HG03039 (cell line): ENCODE data around the gene FREM1.
"Not testable (repeated sequence)": the region's sequence is repeated elsewhere in the genome, so short reads cannot be mapped to it uniquely, and the experiment has no call there.

Experiments
- ATAC-seq: cut with Tn5 transposase; IDR thresholded peaks from one replicate; pipeline ENCODE4 v1.9.1; 2021; ENCODE audit warnings: mild to moderate bottlenecking, moderate library complexity; ENCODE audit not compliant: unreplicated experiment

FREM1 gene

GRCh38 chr9:14909961-14910805 lies at the start of gene FREM1:
FREM1 (minus strand) TSS chr9:14910428; CDS start chr9:14868977, 41,451 bp downstream.
- ATAC-seq: no peak

GRCh38 chr9:14958989-14959388 lies 48.8 kb upstream of the FREM1 start:
- ATAC-seq: no peak

GRCh38 chr9:14957109-14957508 lies 46.9 kb upstream of the FREM1 start:
- ATAC-seq: no peak

GRCh38 chr9:14956208-14956607 lies 46.0 kb upstream of the FREM1 start:
- no peak for ATAC-seq

GRCh38 chr9:14945351-14945750 lies 35.1 kb upstream of the FREM1 start:
- ATAC-seq: no peak

- no peak for ATAC-seq
These were observed 31.5 kb upstream of the FREM1 start for GRCh38 chr9:14941501-14942405.

- no peak for ATAC-seq
These were observed 29.1 kb upstream of the FREM1 start for GRCh38 chr9:14939378-14939777.

- no peak for ATAC-seq
These were observed 27.0 kb upstream of the FREM1 start for GRCh38 chr9:14937216-14937615.

GRCh38 chr9:14936491-14936890 lies 26.3 kb upstream of the FREM1 start:
- ATAC-seq: no peak

- no peak for ATAC-seq
These were observed 25.7 kb upstream of the FREM1 start for GRCh38 chr9:14935964-14936363.

GRCh38 chr9:14935106-14935751 lies 25.0 kb upstream of the FREM1 start:
- ATAC-seq: no peak

GRCh38 chr9:14932641-14933040 lies 22.4 kb upstream of the FREM1 start:
- no peak for ATAC-seq

GRCh38 chr9:14932231-14932630 lies 22.0 kb upstream of the FREM1 start:
- no peak for ATAC-seq

GRCh38 chr9:14926941-14927624 lies 16.9 kb upstream of the FREM1 start:
- no peak for ATAC-seq

- no peak for ATAC-seq
These were observed 14.3 kb upstream of the FREM1 start for GRCh38 chr9:14924230-14925219.

GRCh38 chr9:14923701-14924100 lies 13.5 kb upstream of the FREM1 start:
- ATAC-seq: no peak

- not testable (repeated sequence) for ATAC-seq
These were observed 10.6 kb upstream of the FREM1 start for GRCh38 chr9:14920805-14921204.

- ATAC-seq: no peak
These were observed 3.1 kb upstream of the FREM1 start for GRCh38 chr9:14913366-14913765.

- no peak for ATAC-seq
These were observed 2.6 kb upstream of the FREM1 start for GRCh38 chr9:14912859-14913258.

- ATAC-seq: no peak
These were observed 818 bp upstream of the FREM1 start for GRCh38 chr9:14911046-14911445.
